ENCODE results near the gene MAG. TPM values are rescaled to one million over a fixed set of nuclear protein-coding genes. Genes with fewer than 3 reads are reported as not detected.

MAG gene
- polyA plus RNA-seq, 1 experiment = not detected

- H3K36me3 ChIP-seq (ENCODE audit: control insufficient read depth, insufficient read depth, low read length) = no peaks in the 10 kb centered on the region
- ChIA-PET CTCF (interaction anchor here (0.8 kb wide), 1 partner anchor 432 kb away, joined by 4 read pairs; the partner anchor contains the start of gene PSENEN), POLR2A (no interaction called here)
- DNase-seq (ENCODE audit: low read depth) = no peak
- no peak for TF ChIP-seq CTCF (IDR thresholded peaks at IDR 0.05; ENCODE audit: insufficient read depth, low read depth, low read length)
- no peak overlapping the region for H3K4me3 ChIP-seq (ENCODE audit: low read depth, low read length)
- no peaks in the 10 kb centered on the region for H3K27me3 ChIP-seq (ENCODE audit: control insufficient read depth, insufficient read depth, low read length)
Measured at GRCh38 chr19:35314031-35314430, 22.1 kb downstream of the MAG start.

DNA sequence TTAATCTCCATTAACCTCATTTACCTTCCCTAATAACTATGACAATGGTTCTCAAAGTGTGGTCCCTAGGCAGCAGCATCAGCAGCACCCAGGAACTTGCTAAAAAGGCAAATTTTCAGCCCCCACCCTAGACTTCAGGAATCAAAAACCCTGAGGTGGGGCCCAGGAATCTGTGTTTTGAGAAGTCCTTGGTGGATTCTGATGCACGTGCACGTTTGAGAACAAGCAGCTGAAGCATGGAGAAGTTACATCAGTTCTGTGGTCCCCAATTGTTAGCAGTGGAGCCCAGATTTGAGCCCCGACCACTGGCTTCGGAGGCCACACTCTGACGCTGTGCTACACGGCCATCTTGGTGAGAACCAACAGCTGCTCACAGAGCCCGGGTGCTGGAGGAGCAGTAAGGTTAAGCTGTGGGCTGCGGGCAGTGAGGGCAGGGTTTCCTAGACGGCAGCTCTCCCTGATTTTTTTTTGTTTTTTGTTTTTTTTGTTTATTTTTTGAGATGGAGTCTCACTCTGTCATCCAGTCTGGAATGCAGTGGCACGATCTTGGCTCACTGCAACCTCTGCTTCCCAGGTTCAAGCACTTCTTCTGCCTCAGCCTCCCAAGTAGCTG, 23.0 kb downstream of the MAG start:
- no peak overlapping the region for H3K4me3 ChIP-seq (ENCODE audit: low read depth, low read length)
- no peak for TF ChIP-seq CTCF (IDR thresholded peaks at IDR 0.05; ENCODE audit: insufficient read depth, low read depth, low read length)
- H3K27me3 ChIP-seq (ENCODE audit: control insufficient read depth, insufficient read depth, low read length) = no peaks in the 10 kb centered on the region
- POLR2A ChIA-PET = no interaction called here
- H3K36me3 ChIP-seq (ENCODE audit: control insufficient read depth, insufficient read depth, low read length) = no peaks in the 10 kb centered on the region
- CTCF ChIA-PET = no interaction called here
- no peak for DNase-seq (ENCODE audit: low read depth)

- no peak overlapping the region for H3K4me3 ChIP-seq (ENCODE audit: low read depth, low read length)
- H3K27me3 ChIP-seq (ENCODE audit: control insufficient read depth, insufficient read depth, low read length) = no peaks in the 10 kb centered on the region
- POLR2A ChIA-PET = no interaction called here
- CTCF ChIA-PET = no interaction called here
- H3K36me3 ChIP-seq (ENCODE audit: control insufficient read depth, insufficient read depth, low read length) = no peaks in the 10 kb centered on the region
- no peak for TF ChIP-seq CTCF (IDR thresholded peaks at IDR 0.05; ENCODE audit: insufficient read depth, low read depth, low read length)
- no peak for DNase-seq (ENCODE audit: low read depth)
Measured at GRCh38 chr19:35315883-35316282, 23.9 kb downstream of the MAG start.

DNA sequence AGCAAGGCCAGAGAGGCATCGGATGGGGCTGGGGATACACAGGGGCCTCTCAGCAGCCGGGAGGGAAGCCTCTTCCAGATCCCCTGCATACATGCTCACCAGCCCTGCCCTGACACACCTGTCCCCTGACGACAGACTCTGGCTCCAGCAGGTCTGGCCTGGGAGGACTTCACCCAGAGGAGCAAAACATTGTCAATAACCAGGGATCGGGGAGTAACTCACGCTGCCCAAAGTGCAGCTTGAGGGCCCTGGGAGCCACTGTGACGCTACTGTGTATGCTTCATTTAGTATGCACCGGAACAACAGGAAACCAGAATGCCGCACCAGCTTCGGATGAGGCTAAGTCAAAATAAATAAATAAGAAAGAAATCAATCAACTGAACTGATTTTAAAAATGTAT, 24.6 kb downstream of the MAG start:
- no peak overlapping the region for H3K4me3 ChIP-seq (ENCODE audit: low read depth, low read length)
- no peaks in the 10 kb centered on the region for H3K27me3 ChIP-seq (ENCODE audit: control insufficient read depth, insufficient read depth, low read length)
- no peak for TF ChIP-seq CTCF (IDR thresholded peaks at IDR 0.05; ENCODE audit: insufficient read depth, low read depth, low read length)
- ChIA-PET POLR2A (no interaction called here), CTCF (interaction anchor here (0.9 kb wide), 1 partner anchor 193 kb away, joined by 3 read pairs; no protein-coding TSS in a partner anchor)
- no peaks in the 10 kb centered on the region for H3K36me3 ChIP-seq (ENCODE audit: control insufficient read depth, insufficient read depth, low read length)
- no peak for DNase-seq (ENCODE audit: low read depth)

GRCh38 chr19:35317464-35318043, 25.6 kb downstream of the MAG start:
- H3K36me3 ChIP-seq (ENCODE audit: control insufficient read depth, insufficient read depth, low read length) = no peaks in the 10 kb centered on the region
- DNase-seq (ENCODE audit: low read depth) = no peak

More at GRCh38 chr19:35317464-35318043, 25.6 kb downstream of the MAG start:
- ChIA-PET CTCF (no interaction called here), POLR2A (no interaction called here)
- Histone ChIP-seq H3K27me3 (ENCODE audit: control insufficient read depth, insufficient read depth, low read length) (no peaks in the 10 kb centered on the region), H3K4me3 (ENCODE audit: low read depth, low read length) (no peak overlapping the region)
- no peak for TF ChIP-seq CTCF (IDR thresholded peaks at IDR 0.05; ENCODE audit: insufficient read depth, low read depth, low read length)
